GM18867 (cell line): ENCODE measurements around the gene CDC42EP1.
"Not testable (repeated sequence)": the region's sequence is repeated elsewhere in the genome, so short reads cannot be mapped to it uniquely, and the experiment has no call there.

Experiments
- ATAC-seq: cut with Tn5 transposase; IDR thresholded peaks from one replicate; pipeline ENCODE4 v1.9.1; 2021; ENCODE audit warnings: mild to moderate bottlenecking, moderate library complexity; ENCODE audit not compliant: unreplicated experiment

CDC42EP1 gene

GRCh38 chr22:37609240-37610152, 49.2 kb downstream of the CDC42EP1 start:
- ATAC-seq: no peak

GRCh38 chr22:37610153-37610475, 49.8 kb downstream of the CDC42EP1 start:
- not testable (repeated sequence) for ATAC-seq

GRCh38 chr22:37610480-37611129, 50.3 kb downstream of the CDC42EP1 start:
- ATAC-seq: no peak

- ATAC-seq: no peak
These were observed 50.9 kb downstream of the CDC42EP1 start for GRCh38 chr22:37611207-37611606.

- no peak for ATAC-seq
These were observed 56.2 kb downstream of the CDC42EP1 start for GRCh38 chr22:37616201-37617083.

GRCh38 chr22:37617431-37617830, 57.2 kb downstream of the CDC42EP1 start:
- no peak for ATAC-seq

- no peak for ATAC-seq
These were observed 57.9 kb downstream of the CDC42EP1 start for GRCh38 chr22:37618072-37618656.

- ATAC-seq: no peak
These were observed 58.4 kb downstream of the CDC42EP1 start for GRCh38 chr22:37618674-37619073.
